Endothelial cell of umbilical vein (primary cell): ENCODE measurements around the gene BDKRB2. TPM values are rescaled to one million over a fixed set of nuclear protein-coding genes. Genes with fewer than 3 reads are reported as not detected.

Source experiments
- BruUV-seq: library from RNA; stranded (reverse); fragments of 400-500 nt; replicated peaks from 2 replicates; lab custom pipeline; 2021; lab: Mats Ljungman, UMichigan
- CTCF ChIA-PET: fragments of 300-600, 350-600 bp; sonication (Branson Sonifier 250); formaldehyde crosslinking; loops from one replicate; lab custom pipeline; 2021; ENCODE audit warnings: antibody characterized with exemption, inconsistent platforms; lab: Charles Lee
- POLR2A ChIA-PET: fragments of 300-600, 350-600 bp; sonication (Branson Sonifier 250); formaldehyde crosslinking; loops from one replicate; lab custom pipeline; 2021; ENCODE audit warnings: antibody characterized with exemption, inconsistent platforms; lab: Charles Lee
- DNase-seq: peaks from one replicate; pipeline ENCODE4 v3.0.0-alpha.2; 2011; ENCODE audit warnings: low read depth, low spot score
- FAIRE-seq: peaks from 2 replicates; lab custom pipeline; 2011; peaks lifted over from hg19 to GRCh38; lab: Jason Lieb, UNC
- H2AFZ ChIP-seq: 2 replicates; pipeline ENCODE4 v1.6.0; 2012; ENCODE audit warnings: low read depth, low read length, control low read depth, inconsistent platforms
- H3K27ac ChIP-seq: 2 replicates; pipeline ENCODE4 v1.5.1; 2011; ENCODE audit warnings: low read depth, mild to moderate bottlenecking, control low read depth, low read length, moderate library complexity; ENCODE audit not compliant: insufficient read depth
- H3K27me3 ChIP-seq, 2 experiments: 2 replicates each; pipeline versions ENCODE4 v1.6.0 to v1.6.1; 2011; ENCODE audit warnings: low read length in 2 of 2, mixed read lengths in 1 of 2; ENCODE audit not compliant: control insufficient read depth in 2 of 2, insufficient read depth in 2 of 2
- H3K36me3 ChIP-seq, 2 experiments: 2 replicates in 1 of 2; 3 replicates in 1 of 2; pipeline ENCODE4 v1.5.1; 2011; ENCODE audit warnings: low read length in 2 of 2, mild to moderate bottlenecking in 1 of 2, moderate library complexity in 1 of 2; ENCODE audit not compliant: control insufficient read depth in 2 of 2, insufficient read depth in 2 of 2; ENCODE audit errors: extremely low read depth in 1 of 2
- H3K4me1 ChIP-seq: 3 replicates; pipeline ENCODE4 v1.5.1; 2011; ENCODE audit warnings: mild to moderate bottlenecking, low read length; ENCODE audit not compliant: control insufficient read depth, insufficient read depth; ENCODE audit errors: extremely low read depth
- H3K4me2 ChIP-seq: 2 replicates; pipeline ENCODE4 v1.6.1; 2011; ENCODE audit warnings: low read length, control low read depth, mixed read lengths; ENCODE audit not compliant: insufficient read depth
- H3K4me3 ChIP-seq, 3 experiments: fragments of 200-600 bp in 1 of 3; sonication (generic), shearing (Covaris generic) in 1 of 3; replicated peaks in 1 of 3; 2 replicates each; pipeline ENCODE4 v1.5.1; 2011 to 2016; ENCODE audit warnings: control low read depth in 3 of 3, low read length in 3 of 3, mild to moderate bottlenecking in 2 of 3, inconsistent platforms in 1 of 3, low read depth in 1 of 3, moderate library complexity in 1 of 3; ENCODE audit not compliant: insufficient read depth in 1 of 3
- H3K79me2 ChIP-seq: 2 replicates; pipeline ENCODE4 v1.6.0; 2012; ENCODE audit warnings: low read length, inconsistent platforms; ENCODE audit not compliant: control insufficient read depth, insufficient read depth
- H3K9ac ChIP-seq: replicated peaks from 2 replicates; pipeline ENCODE3; 2011; ENCODE audit warnings: low read length, control low read depth; ENCODE audit not compliant: insufficient read depth; ENCODE audit errors: extremely low read depth
- H3K9me1 ChIP-seq: replicated peaks from 3 replicates; pipeline ENCODE4 v1.6.0; 2011; ENCODE audit warnings: mild to moderate bottlenecking, low read length; ENCODE audit not compliant: control insufficient read depth, insufficient read depth; ENCODE audit errors: extremely low read depth
- H3K9me3 ChIP-seq: replicated peaks from 2 replicates; pipeline ENCODE4 v1.5.1; 2012; ENCODE audit warnings: low read length, inconsistent platforms; ENCODE audit not compliant: control insufficient read depth, insufficient read depth
- H4K20me1 ChIP-seq: replicated peaks from 2 replicates; pipeline ENCODE3; 2011; ENCODE audit warnings: mild to moderate bottlenecking, low read length; ENCODE audit not compliant: control insufficient read depth, insufficient read depth; ENCODE audit errors: extremely low read depth
- CTCF ChIP-seq, 2 donors: IDR thresholded peaks; 1 replicate in 1 of 2; 2 replicates in 1 of 2; pipeline ENCODE4 v1.5.1; 2011; ENCODE audit warnings: low read length in 2 of 2, mild to moderate bottlenecking in 2 of 2, moderate library complexity in 2 of 2, control low read depth in 1 of 2, inconsistent platforms in 1 of 2, low read depth in 1 of 2; ENCODE audit not compliant: insufficient read depth in 1 of 2; ENCODE audit errors: extremely low read depth in 1 of 2
- EZH2 ChIP-seq: IDR thresholded peaks from 2 replicates; pipeline ENCODE4 v1.6.1; 2012; ENCODE audit warnings: borderline replicate concordance, low read depth, mild to moderate bottlenecking, moderate library complexity, low read length, inconsistent platforms; ENCODE audit not compliant: severe bottlenecking
- FOS ChIP-seq: IDR thresholded peaks from 2 replicates; pipeline ENCODE4 v1.6.1; 2011; ENCODE audit warnings: mild to moderate bottlenecking, low read length, moderate library complexity, borderline replicate concordance; ENCODE audit not compliant: insufficient read depth
- GATA2 ChIP-seq: IDR thresholded peaks from 2 replicates; pipeline ENCODE4 v1.7.0; 2011; ENCODE audit warnings: low read depth, mild to moderate bottlenecking, moderate library complexity, mixed read lengths, low read length; ENCODE audit not compliant: insufficient read length, insufficient read depth
- JUN ChIP-seq: IDR thresholded peaks from 2 replicates; pipeline ENCODE4 v1.6.1; 2011; ENCODE audit warnings: borderline replicate concordance, low read depth; ENCODE audit not compliant: insufficient read length, insufficient read depth
- MYC ChIP-seq: IDR thresholded peaks from one replicate; pipeline ENCODE4 v1.6.1; 2011; ENCODE audit warnings: mild to moderate bottlenecking, low read depth, low read length
- POLR2A ChIP-seq: IDR thresholded peaks from 2 replicates; pipeline ENCODE4 v1.6.1; 2012; ENCODE audit warnings: low read depth, mild to moderate bottlenecking, control low read depth, low read length
- POLR2AphosphoS5 ChIP-seq: IDR thresholded peaks from 2 replicates; pipeline ENCODE4 v1.6.1; 2012; ENCODE audit warnings: low read depth, mild to moderate bottlenecking, control low read depth, low read length, moderate library complexity; ENCODE audit not compliant: insufficient read depth
- dilution Hi-C: fragments of 300-500 bp; cut with MboI; formaldehyde crosslinking; loops from one replicate; pipeline ENCODE4 v1.15.0; 2019; ENCODE audit warnings: low sequenced_read_pairs; ENCODE audit not compliant: extremely low pct_ligation_motif_present
- intact Hi-C: fragments of 100-400 bp; cut with micrococcal nuclease; formaldehyde crosslinking; loops from one replicate; pipeline ENCODE4 v1.10.0; 2022
- polyA plus RNA-seq, 4 experiments: library from polyadenylated mRNA; depleted of rRNA in 3 of 4; stranded (reverse) in 3 of 4; unstranded in 1 of 4; fragments of >200 nt; gene quantifications; 2 replicates each; pipeline versions ENCODE4 v1.2.1 to v1.2.3, GENCODE V29; 2011 to 2012; ENCODE audit warnings: missing spikeins in 1 of 4
- total RNA-seq: library from RNA; stranded (reverse); gene quantifications from 2 replicates; pipeline ENCODE4 v1.2.3, GENCODE V29; 2021
- TF ChIP-seq, protein P1 (sequence below): IDR thresholded peaks from 2 replicates; pipeline ENCODE4 v1.6.1; 2011; ENCODE audit not compliant: insufficient read depth, insufficient read length

Gene BDKRB2
- total and polyA plus RNA-seq, 2 donors (not counting 3 experiments of a cell fraction or from before 2014, with no cell fraction given) = 0.22 to 0.77 TPM

GRCh38 chr14:96273629-96274028, 69.0 kb downstream of the BDKRB2 start:
- intact Hi-C loops (loop anchor here (2.0 kb wide), 1 partner anchor 69 kb away; the partner anchor contains the start of gene BDKRB2), dilution Hi-C loops (no loop called here)
- Histone ChIP-seq H3K4me3 (no peak overlapping the region), H3K27ac (no peak overlapping the region), H3K4me2 (no peak overlapping the region), H4K20me1 (no peaks in the 10 kb centered on the region), H3K4me1 (no peaks in the 10 kb centered on the region), H3K27me3 (no peaks in the 10 kb centered on the region), H3K79me2 (no peaks in the 10 kb centered on the region), H3K9ac (no peak overlapping the region), H3K36me3 (no peaks in the 10 kb centered on the region), H3K9me3 (no peaks in the 10 kb centered on the region), H2AFZ (no peak overlapping the region), H3K9me1 (no peaks in the 10 kb centered on the region)
- no peak for FAIRE-seq
- ChIA-PET CTCF (interaction anchor here (0.9 to 4.1 kb wide), 7 partner anchors 13 to 745 kb away, joined by 3 to 42 read pairs (median 18); no protein-coding TSS in a partner anchor), POLR2A (no interaction called here)
- TF ChIP-seq MYC (no peak), FOS (no peak), CTCF (IDR thresholded peaks at IDR 0.05; ENCODE audit: extremely low read depth in 1 of 2, insufficient read depth in 1 of 2, low read depth in 1 of 2, low read length in 2 of 2) (no peak), GATA2 (no peak), POLR2AphosphoS5 (no peak), POLR2A (no peak), EZH2 (no peak), JUN (no peak)
- TF ChIP-seq, protein P1, sequence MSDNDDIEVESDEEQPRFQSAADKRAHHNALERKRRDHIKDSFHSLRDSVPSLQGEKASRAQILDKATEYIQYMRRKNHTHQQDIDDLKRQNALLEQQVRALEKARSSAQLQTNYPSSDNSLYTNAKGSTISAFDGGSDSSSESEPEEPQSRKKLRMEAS = no peak
- no TSS peak for BruUV-seq
- no peak for DNase-seq
